NCI-H1694 (cell line): ENCODE measurements around the gene NUDT6.
"Not testable (repeated sequence)": the region's sequence is repeated elsewhere in the genome, so short reads cannot be mapped to it uniquely, and the experiment has no call there.

Experiments used
- DNase-seq: peaks from one replicate; lab custom pipeline; 2025; lab: John Stamatoyannopoulos, UW

Gene NUDT6

GRCh38 chr4:122875949-122876348 is 46.4 kb downstream of the NUDT6 start:
- DNase-seq = no peak

- DNase-seq = no peak
Measured at GRCh38 chr4:122873821-122874593, 48.4 kb downstream of the NUDT6 start.

- DNase-seq = no peak
Measured at GRCh38 chr4:122873146-122873545, 49.3 kb downstream of the NUDT6 start.

- DNase-seq = not testable (repeated sequence)
Measured at GRCh38 chr4:122868235-122868634, 54.2 kb downstream of the NUDT6 start.

DNA sequence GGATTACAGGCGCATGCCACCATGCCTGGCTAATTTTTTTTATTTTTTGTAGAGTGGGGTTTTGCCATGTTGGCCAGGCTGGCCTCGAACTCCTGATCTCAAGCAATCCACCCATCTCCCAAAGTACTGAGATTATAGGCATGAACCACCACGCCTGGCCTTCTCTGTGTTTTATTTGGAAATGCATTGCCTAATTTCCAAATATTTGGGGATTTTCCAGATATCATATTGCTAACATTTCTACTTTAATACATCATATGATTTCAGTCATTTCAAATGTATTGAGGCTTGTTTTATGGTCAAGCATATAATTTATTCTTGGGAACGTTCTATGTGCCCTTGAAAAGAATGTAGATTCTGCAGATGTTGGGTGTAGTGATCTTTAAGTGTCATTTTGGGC is 57.0 kb downstream of the NUDT6 start:
- DNase-seq = no peak

DNA sequence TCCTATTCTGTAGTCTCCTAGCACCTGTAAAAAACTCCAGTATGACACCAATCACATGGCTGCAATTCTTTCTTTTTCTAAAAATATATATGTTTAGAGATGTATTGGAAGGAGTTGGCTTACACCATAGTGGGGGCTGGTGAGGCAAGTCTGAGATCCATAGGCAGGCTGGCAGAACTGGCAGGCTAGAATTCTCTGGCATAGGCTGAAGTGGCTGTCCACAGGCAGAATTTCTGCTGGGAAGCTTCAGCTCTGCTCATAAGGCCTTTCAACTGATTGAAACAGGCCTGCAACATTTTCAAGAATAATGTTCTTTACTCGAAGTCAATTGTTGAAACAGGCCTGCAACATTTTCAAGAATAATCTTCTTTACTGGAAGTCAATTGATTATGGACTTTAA is 58.8 kb downstream of the NUDT6 start:
- no peak for DNase-seq

DNA sequence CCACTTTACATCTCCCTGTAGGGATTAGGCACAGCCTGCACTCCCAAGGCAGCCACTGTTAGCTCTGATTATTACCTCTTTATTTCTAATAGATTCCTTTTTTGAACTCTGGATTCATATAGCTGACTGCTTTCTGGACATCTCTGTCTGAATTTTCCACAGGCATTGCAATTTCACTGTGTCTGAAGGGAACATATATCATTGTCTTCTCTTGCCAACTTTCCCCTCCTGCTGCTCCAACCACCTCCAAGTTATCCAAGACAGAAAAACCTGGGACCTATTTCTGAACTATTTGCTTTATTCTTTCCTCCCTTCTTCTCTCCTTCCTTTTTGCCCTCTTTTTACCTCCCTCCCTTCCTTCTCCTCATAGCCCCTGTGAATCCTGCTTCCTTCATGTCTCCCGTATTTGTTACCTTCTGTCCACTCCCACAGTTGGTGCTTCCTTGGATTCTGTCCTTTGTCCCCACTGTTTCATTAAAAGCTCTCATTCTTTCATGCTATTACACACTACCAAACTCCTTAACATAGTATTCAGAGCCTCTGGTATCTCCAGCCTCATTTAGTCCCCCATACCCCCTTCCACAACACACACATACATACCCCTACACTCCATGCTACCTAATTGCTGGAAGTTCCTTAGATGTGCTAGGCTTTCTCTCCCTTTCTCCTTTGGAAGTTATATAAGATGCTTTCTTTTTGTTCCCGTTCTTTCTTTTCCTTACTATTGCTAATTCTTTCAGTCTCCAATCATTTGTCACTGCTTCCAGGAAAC is 61.0 kb downstream of the NUDT6 start:
- DNase-seq = no peak

- no peak for DNase-seq
Measured at GRCh38 chr4:122858705-122859104, 63.7 kb downstream of the NUDT6 start.

DNA sequence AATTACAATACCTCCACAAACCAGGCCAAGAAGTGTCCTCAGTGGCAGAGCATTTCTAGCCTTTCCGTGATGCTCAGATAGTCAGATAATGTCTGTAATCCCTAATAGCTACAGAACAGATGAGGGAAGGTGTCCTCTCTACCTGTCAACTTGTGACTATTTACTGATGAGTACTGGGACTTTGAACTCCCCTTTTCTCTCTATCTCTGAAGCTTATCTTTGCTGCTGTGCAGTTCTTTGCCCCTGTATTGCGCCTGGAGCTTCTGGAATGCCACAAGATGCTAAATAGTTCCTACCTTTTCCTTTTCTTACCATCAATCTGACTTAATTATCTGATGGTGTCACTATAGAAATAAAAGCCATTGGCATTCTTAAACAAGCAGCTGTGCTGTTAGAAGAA is 65.2 kb downstream of the NUDT6 start:
- DNase-seq = no peak

GRCh38 chr4:122855353-122855890 is 67.0 kb downstream of the NUDT6 start:
- no peak for DNase-seq

DNA sequence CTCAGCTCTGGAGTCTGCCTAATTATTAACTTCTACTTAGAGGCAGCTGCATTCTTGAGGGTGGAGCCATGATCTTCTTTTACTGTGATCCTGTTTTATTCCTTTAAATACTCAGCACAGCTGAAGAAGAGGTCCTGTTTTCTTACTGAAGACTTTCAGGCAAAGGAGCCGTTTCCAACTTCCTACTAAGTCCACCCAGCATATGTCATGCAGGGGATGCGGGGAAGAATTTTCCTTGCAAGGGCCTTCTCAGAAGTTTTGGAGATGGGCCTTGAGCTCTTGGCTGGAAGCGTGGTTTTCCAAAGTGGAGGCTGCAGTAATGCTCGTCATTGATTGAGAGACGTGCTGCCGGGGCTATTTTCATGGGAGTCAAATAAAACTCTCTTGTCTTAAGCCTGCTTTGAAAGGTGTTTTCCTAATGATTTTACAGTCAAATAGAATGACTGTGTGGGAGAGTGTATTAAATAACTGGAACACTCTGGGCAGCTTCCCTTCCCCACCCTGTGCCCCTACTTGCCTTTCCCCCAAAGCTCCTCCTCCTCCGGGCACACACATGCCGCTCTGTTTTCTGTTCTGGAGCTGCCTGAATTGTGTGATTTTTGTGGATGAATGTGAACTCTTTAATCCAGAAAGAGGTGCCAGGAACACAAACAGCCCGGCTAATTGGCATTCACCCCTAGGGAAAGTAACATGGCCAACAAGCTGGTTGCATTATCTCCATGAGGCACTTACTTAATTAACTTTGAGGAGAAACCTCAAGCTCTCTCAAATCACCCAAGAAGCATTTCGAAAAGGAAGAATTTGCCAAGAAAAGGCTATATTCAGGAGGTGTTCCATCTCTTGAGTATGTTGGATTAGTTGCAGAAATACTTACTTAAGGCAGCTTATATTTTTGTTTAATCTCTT is 67.7 kb downstream of the NUDT6 start:
- DNase-seq = no peak

- DNase-seq = no peak
Measured at GRCh38 chr4:122851568-122851967, 70.8 kb downstream of the NUDT6 start.

GRCh38 chr4:122849789-122850188 is 72.6 kb downstream of the NUDT6 start:
- not testable (repeated sequence) for DNase-seq

GRCh38 chr4:122847931-122848330 is 74.5 kb downstream of the NUDT6 start:
- DNase-seq = no peak

GRCh38 chr4:122845760-122846159 is 76.6 kb downstream of the NUDT6 start:
- DNase-seq = no peak

- no peak for DNase-seq
Measured at GRCh38 chr4:122845066-122845465, 77.3 kb downstream of the NUDT6 start.

GRCh38 chr4:122844391-122844790 is 78.0 kb downstream of the NUDT6 start:
- DNase-seq = not testable (repeated sequence)

- DNase-seq = no peak
Measured at GRCh38 chr4:122842984-122843531, 79.3 kb downstream of the NUDT6 start.
